ENCODE results near the gene JARID2.

GRCh38 chr6:15528870-15529269 is 283.0 kb downstream of the JARID2 start:
- no peak for TF ChIP-seq CTCF (IDR thresholded peaks at IDR 0.05)
- no peak for TF ChIP-seq POLR2A (IDR thresholded peaks at IDR 0.05)
- no peak for TF ChIP-seq EP300 (IDR thresholded peaks at IDR 0.05)
- no peak for TF ChIP-seq POLR2AphosphoS5 (IDR thresholded peaks at IDR 0.05)
